ENCODE data around the gene SLC38A11. TPM values are rescaled to one million over a fixed set of nuclear protein-coding genes. Genes with fewer than 3 reads are reported as not detected.
"Not testable (repeated sequence)": the region's sequence is repeated elsewhere in the genome, so short reads cannot be mapped to it uniquely, and the experiment has no call there.

The SLC38A11 gene
- polyA plus RNA-seq, 1 experiment, result 0.52 TPM

- ChIA-PET POLR2A (interaction anchor here (0.6 kb wide), 1 partner anchor 240 kb away, joined by 4 read pairs; no protein-coding TSS in a partner anchor), CTCF (interaction anchor here (0.6 to 5.7 kb wide), 35 partner anchors 9 to 881 kb away, joined by 3 to 126 read pairs (median 4); partner anchors contain the start of genes COBLL1 and SCN3A)
- Histone ChIP-seq H3K9me3 (ENCODE audit: control insufficient read depth, insufficient read depth, low read length) (no peaks in the 10 kb centered on the region; the same call in 1 of the 2 replicates), H3K4me3 (ENCODE audit: low read depth, low read length) (no peak overlapping the region), H3K27me3 (ENCODE audit: control insufficient read depth, insufficient read depth, low read length) (no peaks in the 10 kb centered on the region), H3K27ac (ENCODE audit: low read depth, low read length) (no peak overlapping the region)
- TF ChIP-seq CTCF (IDR thresholded peaks at IDR 0.05; ENCODE audit: low read depth, low read length), result no peak
- DNase-seq (ENCODE audit: low read depth, low spot score), result no peak
These were observed 38.1 kb upstream of the SLC38A11 start for GRCh38 chr2:164993287-164994016.

GRCh38 chr2:164992818-164993217 is 37.5 kb upstream of the SLC38A11 start:
- no peaks in the 10 kb centered on the region for H3K27me3 ChIP-seq (ENCODE audit: control insufficient read depth, insufficient read depth, low read length)
- POLR2A ChIA-PET, result interaction anchor here (0.6 kb wide), 1 partner anchor 240 kb away, joined by 4 read pairs; no protein-coding TSS in a partner anchor
- CTCF ChIA-PET, result interaction anchor here (0.6 to 5.7 kb wide), 37 partner anchors 8 to 882 kb away, joined by 3 to 126 read pairs (median 4); partner anchors contain the start of genes COBLL1 and SCN3A
- peak; percentile 49 for TF ChIP-seq CTCF (IDR thresholded peaks at IDR 0.05; ENCODE audit: low read depth, low read length)
- no peak overlapping the region for H3K4me3 ChIP-seq (ENCODE audit: low read depth, low read length)
- DNase-seq (ENCODE audit: low read depth, low spot score), result peak; percentile 61
- H3K9me3 ChIP-seq (ENCODE audit: control insufficient read depth, insufficient read depth, low read length), result no peaks in the 10 kb centered on the region; the same call in 1 of the 2 replicates
- no peak overlapping the region for H3K27ac ChIP-seq (ENCODE audit: low read depth, low read length)

GRCh38 chr2:164992093-164992454 is 36.7 kb upstream of the SLC38A11 start:
- not testable (repeated sequence) for H3K27me3 ChIP-seq (ENCODE audit: control insufficient read depth, insufficient read depth, low read length); H3K4me3 ChIP-seq (ENCODE audit: low read depth, low read length); H3K9me3 ChIP-seq (ENCODE audit: control insufficient read depth, insufficient read depth, low read length); DNase-seq (ENCODE audit: low read depth, low spot score)
- POLR2A ChIA-PET, result interaction anchor here (0.7 kb wide), 1 partner anchor 24 kb away, joined by 4 read pairs; no protein-coding TSS in a partner anchor
- peak overlapping the region; percentile 11 for H3K27ac ChIP-seq (ENCODE audit: low read depth, low read length)
- CTCF ChIA-PET, result interaction anchor here (0.6 to 5.7 kb wide), 18 partner anchors 19 to 897 kb away, joined by 3 to 126 read pairs (median 6); partner anchors contain the start of gene SCN3A

- not testable (repeated sequence) for H3K4me3 ChIP-seq (ENCODE audit: low read depth, low read length); H3K9me3 ChIP-seq (ENCODE audit: control insufficient read depth, insufficient read depth, low read length); H3K27me3 ChIP-seq (ENCODE audit: control insufficient read depth, insufficient read depth, low read length); DNase-seq (ENCODE audit: low read depth, low spot score)
- peak overlapping the region; percentile 81 for H3K27ac ChIP-seq (ENCODE audit: low read depth, low read length)
- CTCF ChIA-PET, result interaction anchor here (0.6 to 5.7 kb wide), 19 partner anchors 18 to 897 kb away, joined by 3 to 126 read pairs (median 6); partner anchors contain the start of gene SCN3A
- POLR2A ChIA-PET, result interaction anchor here (0.5 to 1.6 kb wide), 3 partner anchors 24 to 436 kb away, joined by 3 to 4 read pairs (median 4); no protein-coding TSS in a partner anchor
These were observed 36.2 kb upstream of the SLC38A11 start for GRCh38 chr2:164991361-164992092.

GRCh38 chr2:164990953-164991352 is 35.6 kb upstream of the SLC38A11 start:
- peak overlapping the region; percentile 81 for H3K27ac ChIP-seq (ENCODE audit: low read depth, low read length)
- not testable (repeated sequence) for H3K27me3 ChIP-seq (ENCODE audit: control insufficient read depth, insufficient read depth, low read length); DNase-seq (ENCODE audit: low read depth, low spot score); H3K9me3 ChIP-seq (ENCODE audit: control insufficient read depth, insufficient read depth, low read length); H3K4me3 ChIP-seq (ENCODE audit: low read depth, low read length)
- CTCF ChIA-PET, result interaction anchor here (0.6 to 5.7 kb wide), 8 partner anchors 18 to 303 kb away, joined by 3 to 126 read pairs (median 8); partner anchors contain the start of gene SCN3A
- POLR2A ChIA-PET, result interaction anchor here (0.5 to 1.6 kb wide), 2 partner anchors 23 to 437 kb away, joined by 3 to 4 read pairs; no protein-coding TSS in a partner anchor

- DNase-seq (ENCODE audit: low read depth, low spot score); H3K9me3 ChIP-seq (ENCODE audit: control insufficient read depth, insufficient read depth, low read length); POLR2A ChIA-PET; CTCF ChIA-PET; H3K27ac ChIP-seq (ENCODE audit: low read depth, low read length); H3K27me3 ChIP-seq (ENCODE audit: control insufficient read depth, insufficient read depth, low read length); H3K4me3 ChIP-seq (ENCODE audit: low read depth, low read length): not testable (repeated sequence)
These were observed 33.5 kb upstream of the SLC38A11 start for GRCh38 chr2:164988805-164989204.

GRCh38 chr2:164986027-164986426 is 30.7 kb upstream of the SLC38A11 start:
- H3K4me3 ChIP-seq (ENCODE audit: low read depth, low read length); DNase-seq (ENCODE audit: low read depth, low spot score); H3K9me3 ChIP-seq (ENCODE audit: control insufficient read depth, insufficient read depth, low read length); CTCF ChIA-PET; POLR2A ChIA-PET; H3K27me3 ChIP-seq (ENCODE audit: control insufficient read depth, insufficient read depth, low read length); H3K27ac ChIP-seq (ENCODE audit: low read depth, low read length): not testable (repeated sequence)
